Measurements from ENCODE around the gene NQO1.

Gene NQO1

GRCh38 chr16:69717066-69717465, 9.3 kb downstream of the NQO1 start:
- Histone ChIP-seq H3K27ac (ENCODE audit: low read length) (no peak overlapping the region), H3K4me1 (ENCODE audit: insufficient read depth, low read length) (no peaks in the 10 kb centered on the region), H3K9me3 (ENCODE audit: insufficient read depth, low read length, severe bottlenecking) (no peaks in the 10 kb centered on the region), H3K79me2 (ENCODE audit: insufficient read depth, low read length) (no peaks in the 10 kb centered on the region), H3K4me3 (ENCODE audit: low read depth in 1 of 2, low read length in 2 of 2) (no peak overlapping the region), H3K36me3 (ENCODE audit: insufficient read depth, low read length) (peaks cover 8% of the 10 kb centered on the region; the same call in 1 of the 2 replicates), H3K9ac (ENCODE audit: low read depth, low read length) (no peak overlapping the region), H2AFZ (ENCODE audit: low read depth, low read length) (no peak overlapping the region), H3K27me3 (ENCODE audit: insufficient read depth, low read length, poor library complexity) (no peaks in the 10 kb centered on the region), H4K20me1 (ENCODE audit: insufficient read depth, low read length) (no peaks in the 10 kb centered on the region), H3K4me2 (ENCODE audit: insufficient read depth, low read length) (no peak overlapping the region)
- ATAC-seq (ENCODE audit: insufficient read depth, low read depth) (no peak), DNase-seq (no peak)
- no peak for TF ChIP-seq CTCF (IDR thresholded peaks at IDR 0.05; ENCODE audit: borderline replicate concordance, extremely low read depth, low read length, poor library complexity, severe bottlenecking)
- no peak for TF ChIP-seq EZH2 (IDR thresholded peaks at IDR 0.05; ENCODE audit: borderline replicate concordance, low read depth, low read length, severe bottlenecking)

- peaks cover 8% of the 10 kb centered on the region; the same call in 1 of the 2 replicates for H3K36me3 ChIP-seq (ENCODE audit: insufficient read depth, low read length)
- TF ChIP-seq EZH2 (IDR thresholded peaks at IDR 0.05; ENCODE audit: borderline replicate concordance, low read depth, low read length, severe bottlenecking), result no peak
- TF ChIP-seq CTCF (IDR thresholded peaks at IDR 0.05; ENCODE audit: borderline replicate concordance, extremely low read depth, low read length, poor library complexity, severe bottlenecking), result no peak
Observed at GRCh38 chr16:69712914-69713581, 13.3 kb downstream of the NQO1 start.

GRCh38 chr16:69712277-69712676, 14.1 kb downstream of the NQO1 start:
- TF ChIP-seq CTCF (IDR thresholded peaks at IDR 0.05; ENCODE audit: borderline replicate concordance, extremely low read depth, low read length, poor library complexity, severe bottlenecking) (no peak), EZH2 (IDR thresholded peaks at IDR 0.05; ENCODE audit: borderline replicate concordance, low read depth, low read length, severe bottlenecking) (no peak)
- peaks cover 8% of the 10 kb centered on the region; the same call in 1 of the 2 replicates for H3K36me3 ChIP-seq (ENCODE audit: insufficient read depth, low read length)
- H3K4me3 ChIP-seq (ENCODE audit: low read depth in 1 of 2, low read length in 2 of 2), result no peak overlapping the region
- no peaks in the 10 kb centered on the region for H3K79me2 ChIP-seq (ENCODE audit: insufficient read depth, low read length)
- DNase-seq, result no peak
- no peaks in the 10 kb centered on the region for H3K9me3 ChIP-seq (ENCODE audit: insufficient read depth, low read length, severe bottlenecking)
- ATAC-seq (ENCODE audit: insufficient read depth, low read depth), result no peak
- no peaks in the 10 kb centered on the region for H3K27me3 ChIP-seq (ENCODE audit: insufficient read depth, low read length, poor library complexity)
- no peaks in the 10 kb centered on the region for H3K4me1 ChIP-seq (ENCODE audit: insufficient read depth, low read length)
- no peak overlapping the region for H2AFZ ChIP-seq (ENCODE audit: low read depth, low read length)
- no peaks in the 10 kb centered on the region for H4K20me1 ChIP-seq (ENCODE audit: insufficient read depth, low read length)
- no peak overlapping the region for H3K4me2 ChIP-seq (ENCODE audit: insufficient read depth, low read length)
- H3K9ac ChIP-seq (ENCODE audit: low read depth, low read length), result no peak overlapping the region
- no peak overlapping the region for H3K27ac ChIP-seq (ENCODE audit: low read length)

More at GRCh38 chr16:69712914-69713581, 13.3 kb downstream of the NQO1 start:
- Histone ChIP-seq H3K9ac (ENCODE audit: low read depth, low read length) (no peak overlapping the region), H3K4me2 (ENCODE audit: insufficient read depth, low read length) (no peak overlapping the region), H3K4me1 (ENCODE audit: insufficient read depth, low read length) (no peaks in the 10 kb centered on the region), H2AFZ (ENCODE audit: low read depth, low read length) (no peak overlapping the region), H3K79me2 (ENCODE audit: insufficient read depth, low read length) (no peaks in the 10 kb centered on the region), H3K27me3 (ENCODE audit: insufficient read depth, low read length, poor library complexity) (no peaks in the 10 kb centered on the region), H3K9me3 (ENCODE audit: insufficient read depth, low read length, severe bottlenecking) (no peaks in the 10 kb centered on the region), H4K20me1 (ENCODE audit: insufficient read depth, low read length) (no peaks in the 10 kb centered on the region), H3K27ac (ENCODE audit: low read length) (no peak overlapping the region), H3K4me3 (ENCODE audit: low read depth in 1 of 2, low read length in 2 of 2) (no peak overlapping the region)
- ATAC-seq (ENCODE audit: insufficient read depth, low read depth) (no peak), DNase-seq (no peak)

Data from DND-41 (cell line).